GM19099 (cell line): ENCODE results near the gene SPO11.

Experiments used
- POLR2A ChIP-seq: IDR thresholded peaks from 3 replicates; pipeline ENCODE4 v1.6.1; 2011; ENCODE audit warnings: low read depth; ENCODE audit not compliant: insufficient read length; ENCODE audit errors: extremely low read depth

The SPO11 gene

DNA sequence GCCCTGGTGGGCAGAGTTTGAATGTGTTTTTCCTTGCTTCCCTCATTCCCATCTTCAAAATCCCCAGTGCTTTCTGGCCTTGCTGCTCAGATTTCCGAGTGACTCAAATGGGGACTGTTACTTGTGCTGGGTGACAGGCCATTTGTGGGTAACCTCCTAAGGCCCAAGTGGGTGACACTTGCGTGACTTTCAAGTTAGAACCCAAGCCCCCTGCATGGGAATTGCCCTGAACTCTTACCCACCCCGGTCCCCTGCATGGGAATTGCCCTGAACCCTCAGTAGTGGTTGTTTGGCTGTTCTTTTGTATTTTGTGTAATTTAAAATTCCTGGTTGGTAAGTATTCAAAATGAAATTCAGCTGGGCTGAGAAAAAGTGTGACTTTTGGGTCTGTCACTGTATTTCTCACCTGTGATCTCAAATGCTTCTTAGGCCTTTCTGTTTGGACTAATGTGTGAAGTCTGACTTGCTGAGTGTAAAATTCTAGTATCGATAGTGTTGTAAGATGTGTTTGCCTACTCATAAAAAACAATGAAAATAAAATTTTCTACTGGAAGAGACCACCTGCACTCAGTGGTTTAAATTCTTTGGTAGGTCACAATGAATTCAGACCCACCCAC, 49.2 kb downstream of the SPO11 start:
- TF ChIP-seq POLR2A = no peak

DNA sequence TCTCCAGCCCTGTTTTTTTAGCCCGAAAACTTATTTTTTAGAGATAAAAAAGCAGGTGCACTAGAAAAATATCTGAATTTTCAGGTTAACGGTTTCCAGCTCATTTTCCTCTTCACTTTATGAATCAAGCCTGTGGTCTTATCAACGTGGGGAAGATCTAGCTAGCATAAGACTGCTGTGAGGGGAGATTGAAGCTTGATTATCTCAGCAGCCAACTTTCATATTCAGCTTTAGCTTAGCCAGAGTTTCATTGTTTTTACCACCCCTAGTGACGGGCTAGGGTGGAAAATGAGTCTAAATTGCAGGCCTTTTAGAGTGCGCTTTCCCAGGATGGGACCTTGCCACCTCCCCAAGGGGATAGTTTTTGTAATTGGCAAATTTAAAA, 49.7 kb downstream of the SPO11 start:
- no peak for TF ChIP-seq POLR2A

DNA sequence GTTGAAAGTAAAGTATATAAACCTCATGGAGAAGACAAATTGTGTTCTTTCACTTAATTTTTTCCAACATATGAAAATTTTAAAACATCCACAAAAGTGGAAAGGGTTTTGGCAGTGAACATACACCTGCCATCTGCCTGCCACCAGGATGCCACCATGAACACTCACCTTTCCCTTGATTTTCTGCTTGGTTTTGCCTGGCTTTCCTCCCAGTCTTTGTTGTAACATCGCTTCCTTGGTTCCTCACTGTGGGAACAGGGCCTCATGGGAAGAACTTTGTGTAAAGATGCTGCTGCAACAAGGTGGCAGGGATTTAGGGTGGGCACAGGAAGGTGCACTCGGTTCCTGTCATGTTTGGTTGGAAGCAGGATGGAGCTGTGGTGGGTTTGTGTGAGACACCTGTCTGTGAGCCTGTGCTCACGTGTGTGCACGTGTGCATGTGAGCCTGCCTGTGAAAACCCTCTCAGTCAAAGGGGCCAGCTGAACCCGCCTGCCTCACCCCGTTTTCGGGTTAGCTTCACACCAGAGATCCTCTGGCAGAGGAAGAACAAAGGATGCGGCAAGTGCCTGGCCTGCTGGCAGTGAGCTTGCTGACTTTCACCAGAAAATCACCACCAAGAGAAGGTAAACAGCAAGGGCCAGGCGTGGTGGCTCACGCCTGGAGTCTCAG, 50.6 kb downstream of the SPO11 start:
- TF ChIP-seq POLR2A = no peak

DNA sequence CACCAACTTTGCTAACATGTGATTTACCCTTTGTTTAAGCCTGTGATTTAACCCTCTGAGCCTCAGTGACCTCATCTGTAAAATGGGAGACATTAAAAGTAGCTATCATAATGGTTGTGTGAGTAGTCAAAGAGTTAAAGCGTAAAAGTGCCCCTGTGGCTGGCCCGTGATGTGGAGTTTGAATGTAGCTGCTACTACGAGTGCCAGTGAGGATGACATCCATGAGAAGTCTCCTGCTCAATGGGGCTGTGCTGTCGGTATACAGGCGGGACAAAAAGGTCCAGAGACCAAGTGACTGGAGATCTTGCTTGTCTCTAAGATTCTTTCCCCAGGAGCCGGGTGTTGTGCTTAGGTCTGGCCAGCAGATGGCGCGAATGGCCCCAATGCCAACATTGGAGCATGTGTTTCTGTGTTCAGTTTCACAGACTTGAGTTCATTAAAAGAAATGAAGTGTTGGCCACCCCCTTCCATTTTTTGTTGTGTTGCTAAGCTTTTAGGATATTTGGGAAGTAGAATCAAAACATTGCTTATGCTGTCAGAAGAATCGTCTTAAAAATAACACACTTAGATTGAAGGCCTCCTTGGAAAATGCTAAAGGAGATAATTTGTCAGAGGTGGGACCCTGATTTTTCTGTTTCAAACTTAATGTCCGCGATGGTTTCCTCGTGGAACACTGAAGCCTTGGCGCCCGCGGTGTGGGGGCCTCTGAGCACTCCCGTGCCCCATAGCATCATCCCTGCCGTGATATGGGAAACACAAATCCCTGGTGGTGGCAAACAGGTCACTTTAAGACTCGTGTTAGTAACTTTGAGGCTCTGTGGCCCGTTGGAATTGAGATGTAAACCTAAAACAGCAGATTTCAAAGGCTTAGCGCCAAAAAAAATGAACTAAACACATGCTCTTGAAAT, 52.2 kb downstream of the SPO11 start:
- no peak for TF ChIP-seq POLR2A

DNA sequence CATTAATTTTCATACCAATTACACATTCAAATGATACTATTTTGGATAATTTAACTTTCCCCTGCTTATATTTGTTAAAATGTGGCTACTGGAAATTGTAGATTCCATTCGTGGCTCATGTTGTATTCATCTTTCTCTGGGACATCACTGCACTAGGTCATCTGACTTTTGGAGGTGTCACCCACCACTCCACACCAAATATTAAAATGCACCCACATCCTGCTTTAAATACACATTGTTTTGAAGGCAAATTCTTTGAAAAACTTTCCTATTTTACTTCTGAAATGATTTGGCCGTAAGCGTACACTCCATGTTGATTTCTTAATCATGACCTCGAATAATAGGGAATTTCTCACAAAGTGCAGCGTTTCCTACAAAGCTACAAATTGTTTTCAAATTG, 52.9 kb downstream of the SPO11 start:
- TF ChIP-seq POLR2A = no peak

DNA sequence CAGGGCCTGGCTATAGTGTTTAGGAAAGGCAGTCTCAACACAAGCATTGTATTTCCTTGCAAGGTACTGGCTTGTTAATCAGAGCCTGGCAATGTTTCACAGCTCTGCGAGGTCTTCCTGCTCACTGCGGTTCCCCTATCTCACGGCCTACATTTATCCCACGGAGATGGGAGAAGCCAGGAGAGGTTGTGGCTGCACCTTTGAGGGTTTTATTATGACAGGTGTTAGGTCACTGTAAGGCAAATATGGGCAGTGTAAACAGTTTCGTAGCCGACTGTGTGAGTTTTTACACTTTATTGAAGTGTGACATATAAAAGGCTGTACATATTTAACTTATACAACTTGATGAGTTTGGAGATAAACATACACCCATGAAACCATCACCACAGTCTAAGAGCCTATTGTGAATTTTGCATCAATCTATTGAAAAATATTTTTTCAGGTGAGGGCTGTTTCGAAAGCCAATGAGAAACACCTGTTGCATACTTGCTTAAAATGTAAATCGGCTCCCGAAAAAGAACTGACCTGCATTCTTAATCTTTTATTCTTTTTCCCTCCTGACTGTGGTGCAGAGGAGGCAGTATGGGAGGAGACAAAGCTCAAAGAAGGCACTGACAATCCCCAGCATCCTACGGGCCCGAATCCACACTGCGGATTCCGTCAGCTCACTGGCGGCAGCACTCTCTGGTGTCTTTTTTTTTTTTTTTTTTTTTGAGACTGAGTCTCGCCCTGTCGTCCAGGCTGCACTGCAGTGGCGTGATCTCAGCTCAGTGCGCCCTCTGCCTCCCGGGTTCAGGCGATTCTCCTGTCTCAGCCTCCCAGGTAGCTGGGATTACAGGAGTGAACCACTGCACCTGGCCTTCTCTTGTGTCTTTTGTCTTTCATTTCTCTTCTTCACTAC, 54.1 kb downstream of the SPO11 start:
- TF ChIP-seq POLR2A = no peak

DNA sequence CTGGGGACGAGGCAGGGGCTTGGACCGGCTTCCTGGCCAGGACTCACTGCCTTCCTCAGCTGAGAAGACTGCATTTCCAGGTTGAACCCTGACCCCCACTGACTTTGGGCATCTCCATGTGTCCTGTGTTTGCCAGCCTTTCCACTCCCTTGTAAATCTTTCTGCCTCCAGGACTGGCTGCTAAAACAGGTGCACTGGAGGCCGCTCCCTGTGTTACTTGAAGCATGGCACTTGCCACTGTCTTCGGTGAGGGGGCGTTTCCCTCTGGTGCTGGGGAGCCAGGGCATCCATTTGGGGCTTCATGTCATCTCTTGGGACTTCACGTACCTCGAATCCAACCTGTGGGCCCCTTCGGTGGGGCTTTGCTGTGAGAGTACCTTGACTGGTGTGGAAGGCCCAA, 54.9 kb downstream of the SPO11 start:
- no peak for TF ChIP-seq POLR2A

DNA sequence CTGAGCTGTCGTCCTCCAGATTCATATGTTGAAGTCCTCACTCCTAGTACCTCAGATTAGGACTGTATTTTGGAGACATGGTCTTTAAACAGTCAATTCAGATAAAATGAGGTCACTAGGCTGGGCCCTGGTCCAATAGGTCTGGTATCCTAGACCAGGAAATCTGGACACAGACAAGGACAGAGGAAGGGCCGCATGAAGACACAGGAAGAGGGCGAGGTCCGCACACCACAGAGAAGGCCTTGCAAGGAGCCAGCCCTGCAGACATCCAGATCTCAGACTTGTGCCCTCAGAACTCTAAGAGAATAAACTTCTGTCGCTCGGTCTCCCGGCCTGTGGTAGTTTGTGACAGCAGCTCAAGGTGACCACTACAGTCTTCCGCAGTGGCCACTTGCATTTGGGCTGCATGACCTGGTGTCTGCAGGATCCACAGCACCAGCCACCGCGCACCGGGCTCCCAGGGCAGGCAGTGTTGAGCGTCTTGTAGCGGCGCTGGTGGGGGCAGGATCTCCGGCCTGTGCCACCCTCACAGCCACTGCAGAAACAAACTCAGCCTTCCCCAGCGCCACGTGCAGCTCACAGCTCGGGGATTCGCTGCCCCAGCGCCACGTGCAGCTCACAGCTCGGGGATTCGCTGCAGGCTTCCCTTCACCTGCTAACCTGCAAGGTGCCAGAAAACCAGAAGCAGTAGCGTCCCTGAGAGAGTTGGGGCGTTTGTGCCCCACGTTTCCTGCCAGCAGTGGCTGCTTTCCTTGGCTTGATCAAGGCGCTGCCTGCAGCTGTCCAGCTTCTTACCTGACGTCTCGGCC, 55.6 kb downstream of the SPO11 start:
- TF ChIP-seq POLR2A = no peak

DNA sequence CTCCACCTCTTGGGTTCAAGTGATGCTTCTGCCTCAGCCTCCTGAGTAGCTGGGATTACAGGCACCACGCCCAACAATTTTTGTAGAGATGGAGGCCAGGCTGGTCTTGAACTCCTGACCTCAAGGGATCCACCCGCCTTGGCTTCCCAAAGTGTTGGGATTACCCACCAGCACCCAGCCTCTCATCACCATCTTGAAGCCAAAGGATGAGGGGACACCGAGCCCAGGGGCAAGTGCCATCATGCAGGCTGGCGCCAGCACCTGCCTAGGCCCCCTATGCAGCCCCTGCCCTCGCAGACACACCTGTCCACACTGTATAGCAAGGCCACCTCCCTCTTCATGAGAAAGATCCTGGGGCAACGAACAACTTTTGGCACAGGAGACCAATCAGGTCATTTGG, 56.3 kb downstream of the SPO11 start:
- no peak for TF ChIP-seq POLR2A

DNA sequence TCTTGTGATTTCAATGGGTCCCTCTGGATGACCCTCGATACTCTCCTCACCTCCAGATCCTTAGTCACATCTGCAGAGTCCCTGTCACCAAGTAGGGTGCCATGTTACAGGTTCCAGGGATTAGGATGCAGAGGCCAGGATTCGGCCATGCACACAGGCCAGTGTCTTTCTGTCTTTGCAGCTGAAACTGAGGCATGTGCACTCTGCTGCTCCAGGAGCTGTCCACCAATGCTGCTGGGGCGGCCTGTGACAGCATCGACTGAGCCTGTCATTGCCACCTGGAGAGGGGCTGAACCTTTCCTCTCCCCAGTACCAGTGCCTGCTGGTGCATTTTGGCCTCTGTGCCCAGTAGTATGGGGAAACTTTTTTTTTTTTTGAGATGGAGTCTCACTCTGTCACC, 57.2 kb downstream of the SPO11 start:
- TF ChIP-seq POLR2A = no peak

DNA sequence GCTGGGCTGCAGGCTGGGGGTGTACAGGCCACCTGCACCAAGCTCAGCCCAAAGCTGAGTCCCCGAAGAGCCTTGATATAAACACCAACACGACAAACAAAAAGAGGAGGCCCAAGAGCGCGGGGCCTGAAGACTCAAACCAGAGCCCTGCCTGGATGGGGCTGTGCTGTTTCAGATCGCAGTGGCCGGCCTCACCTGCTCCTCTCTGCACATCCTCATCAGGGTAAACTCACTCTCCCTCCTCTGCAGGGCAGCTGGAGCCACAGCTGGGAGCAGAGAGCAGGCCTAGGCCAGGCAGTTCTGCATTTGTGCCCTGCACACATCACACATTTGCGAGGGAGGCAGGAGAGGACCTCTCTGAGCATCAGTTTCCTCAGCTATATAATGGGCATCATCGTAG, 57.9 kb downstream of the SPO11 start:
- no peak for TF ChIP-seq POLR2A

DNA sequence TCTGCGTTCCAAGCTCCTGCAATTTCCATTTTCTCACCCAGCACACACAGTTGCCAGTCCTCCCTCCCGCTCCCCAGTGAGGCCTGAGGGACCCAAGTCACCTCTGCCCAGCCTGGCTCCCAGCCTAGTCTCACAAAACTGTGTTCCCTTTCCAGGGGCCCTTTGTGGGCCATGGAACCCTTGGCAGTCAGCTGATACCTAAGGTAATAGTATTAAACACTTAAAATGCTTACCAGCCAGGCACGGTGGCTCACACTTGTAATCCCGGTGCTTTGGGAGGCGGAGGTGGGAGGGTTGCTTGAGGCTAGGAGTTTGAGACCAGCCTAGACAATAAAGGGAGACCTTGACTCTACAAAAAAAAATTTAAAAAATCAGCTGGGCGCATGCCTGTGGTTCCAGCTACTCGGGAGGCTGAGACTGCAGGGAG, 58.4 kb downstream of the SPO11 start:
- TF ChIP-seq POLR2A = no peak

DNA sequence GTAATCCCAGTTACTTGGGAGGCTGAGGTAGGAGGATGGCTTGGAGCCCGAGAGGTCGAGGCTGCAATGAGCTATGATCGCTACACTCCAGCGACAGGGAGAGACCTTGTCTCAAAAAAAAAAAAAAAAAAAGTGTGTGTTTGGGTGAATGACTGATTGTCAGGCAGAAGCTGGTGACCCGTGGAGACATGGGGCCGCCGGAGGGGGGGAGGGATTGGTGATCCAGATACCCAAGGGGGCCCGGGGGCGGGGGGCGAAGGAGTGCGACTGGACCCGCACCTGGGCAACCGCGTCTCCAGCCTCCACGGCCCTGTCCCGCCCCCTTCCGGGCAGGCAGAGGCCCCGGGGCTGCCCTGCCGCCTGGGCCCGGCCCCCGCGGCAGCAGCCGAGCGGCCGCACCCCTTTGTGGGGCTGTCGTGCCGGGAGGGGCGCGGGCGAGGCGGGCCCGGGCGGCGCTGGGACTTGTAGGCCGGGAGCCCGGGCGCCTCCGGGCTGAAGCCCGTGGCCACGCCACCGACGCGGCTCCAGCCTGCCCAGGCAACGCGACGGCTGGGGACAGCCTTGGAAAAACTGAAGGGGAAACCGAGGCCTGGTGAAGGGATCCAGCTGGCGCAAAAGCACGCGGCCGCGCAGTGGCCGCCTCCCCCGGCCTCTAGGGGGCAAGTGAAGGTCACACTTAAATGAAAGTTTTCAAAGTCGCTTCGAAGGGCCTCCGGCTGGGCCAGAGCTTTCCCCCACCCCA, 59.5 kb downstream of the SPO11 start:
- TF ChIP-seq POLR2A = no peak
